Lower lobe of right lung (tissue), 2 donors: Measurements from ENCODE around the gene EFCAB12. TPM values are rescaled to one million over a fixed set of nuclear protein-coding genes. Genes with fewer than 3 reads are reported as not detected.
A peak's percentile ranks its signal among the peaks of the same experiment; 100 is the strongest.

Experiments used
- ATAC-seq, 2 donors: fragments of 200-7000 bp; cut with Tn5 transposase; one replicate each; pipeline ENCODE4 v1.9.1; 2020 to 2022; ENCODE audit warnings: mild to moderate bottlenecking in 2 of 2, moderate library complexity in 2 of 2
- DNase-seq: peaks from one replicate; pipeline ENCODE4 v3.0.0-alpha.2; 2020
- H3K27ac ChIP-seq: fragments of 200-600 bp; one replicate; pipeline ENCODE4 v1.8.0; 2022
- H3K27me3 ChIP-seq: fragments of 200-600 bp; one replicate; pipeline ENCODE4 v1.8.0; 2022; ENCODE audit warnings: low read depth
- H3K36me3 ChIP-seq: fragments of 200-600 bp; one replicate; pipeline ENCODE4 v1.8.0; 2022; ENCODE audit warnings: mild to moderate bottlenecking
- H3K4me1 ChIP-seq: fragments of 200-600 bp; one replicate; pipeline ENCODE4 v1.8.0; 2022
- H3K4me3 ChIP-seq: fragments of 200-600 bp; one replicate; pipeline ENCODE4 v1.8.0; 2022; ENCODE audit warnings: mild to moderate bottlenecking
- H3K9me3 ChIP-seq: fragments of 200-600 bp; one replicate; pipeline ENCODE4 v1.8.0; 2022
- CTCF ChIP-seq: fragments of 200-600 bp; IDR thresholded peaks from one replicate; pipeline ENCODE4 v1.8.0; 2022; ENCODE audit warnings: antibody characterized with exemption, mild to moderate bottlenecking
- intact Hi-C: fragments of 100-400 bp; cut with DNase I; formaldehyde crosslinking; loops from one replicate; pipeline ENCODE4 v1.11.0; 2022
- total RNA-seq: library from RNA; stranded (reverse); fragmentation: NEBNext Ultra II Directional; extraction: Animal tissue kit (Norgen Biotek cat#: 25700); gene quantifications from one replicate; pipeline ENCODE4 v1.2.1, GENCODE V29; 2021
- donor health status: DM: no; HTN: yes; CAD: no; lungs with severe emphysema.

The EFCAB12 gene
- total RNA-seq, 1 donor from 2014 or later: 4.8 TPM

- intact Hi-C loops: no loop called here
- no peak overlapping the region for H3K4me3 ChIP-seq
- H3K4me1 ChIP-seq: peaks cover 17% of the 10 kb centered on the region
- no peak for TF ChIP-seq CTCF
- H3K9me3 ChIP-seq: no peaks in the 10 kb centered on the region
- DNase-seq (no peak), ATAC-seq (no peak)
- H3K36me3 ChIP-seq: peaks cover 12% of the 10 kb centered on the region
- no peaks in the 10 kb centered on the region for H3K27me3 ChIP-seq
- H3K27ac ChIP-seq: no peak overlapping the region
Measured at GRCh38 chr3:129425619-129426018, 2.8 kb downstream of the EFCAB12 start.

GRCh38 chr3:129425213-129425612 lies 3.2 kb downstream of the EFCAB12 start:
- Histone ChIP-seq H3K27ac (no peak overlapping the region), H3K9me3 (no peaks in the 10 kb centered on the region), H3K27me3 (no peaks in the 10 kb centered on the region), H3K36me3 (peaks cover 8% of the 10 kb centered on the region), H3K4me1 (peaks cover 17% of the 10 kb centered on the region), H3K4me3 (no peak overlapping the region)
- ATAC-seq (no peak), DNase-seq (no peak)
- TF ChIP-seq CTCF: no peak
- intact Hi-C loops: no loop called here

- no peaks in the 10 kb centered on the region for H3K27me3 ChIP-seq
- peaks cover 17% of the 10 kb centered on the region for H3K4me1 ChIP-seq
- intact Hi-C loops: no loop called here
- H3K9me3 ChIP-seq: no peaks in the 10 kb centered on the region
- no peaks in the 10 kb centered on the region for H3K36me3 ChIP-seq
- ATAC-seq (peak; percentile 34 to 51), DNase-seq (no peak)
- no peak overlapping the region for H3K4me3 ChIP-seq
- no peak overlapping the region for H3K27ac ChIP-seq
- no peak for TF ChIP-seq CTCF
Measured at GRCh38 chr3:129424185-129424841, 4.1 kb downstream of the EFCAB12 start.

GRCh38 chr3:129422897-129423296 lies 5.5 kb downstream of the EFCAB12 start:
- DNase-seq: no peak
- no peak for TF ChIP-seq CTCF
- H3K4me3 ChIP-seq: no peak overlapping the region
- intact Hi-C loops: no loop called here
- H3K4me1 ChIP-seq: peaks cover 13% of the 10 kb centered on the region
- H3K27me3 ChIP-seq: no peaks in the 10 kb centered on the region
- no peak for ATAC-seq
- H3K36me3 ChIP-seq: no peaks in the 10 kb centered on the region
- H3K27ac ChIP-seq: no peak overlapping the region
- no peaks in the 10 kb centered on the region for H3K9me3 ChIP-seq

- DNase-seq (no peak), ATAC-seq (no peak)
- Histone ChIP-seq H3K4me3 (no peak overlapping the region), H3K9me3 (no peaks in the 10 kb centered on the region), H3K36me3 (no peaks in the 10 kb centered on the region), H3K4me1 (peaks cover 15% of the 10 kb centered on the region), H3K27me3 (no peaks in the 10 kb centered on the region), H3K27ac (no peak overlapping the region)
- no peak for TF ChIP-seq CTCF
- intact Hi-C loops: no loop called here
Measured at GRCh38 chr3:129421988-129422745, 6.3 kb downstream of the EFCAB12 start.
